Measurements from ENCODE around the gene FAR2.

GRCh38 chr12:29133680-29134079 lies 15.4 kb upstream of the FAR2 start:
- TF ChIP-seq POLR2A (IDR thresholded peaks at IDR 0.05) = no peak
- no peak for TF ChIP-seq CTCF (IDR thresholded peaks at IDR 0.05)

Data from testis (tissue), 2 donors.